CD4-positive, alpha-beta T cell treated with Interferon gamma for 1 hour (primary cell): ENCODE data around the gene FUOM.
A peak's percentile ranks its signal among the peaks of the same experiment; 100 is the strongest.

Experiments
- DNase-seq: peaks from one replicate; pipeline ENCODE4 v3.0.0-alpha.2; 2020

The FUOM gene

GRCh38 chr10:133357285-133358161 is at the start of gene FUOM:
FUOM (minus strand) TSS chr10:133358019; CDS start chr10:133358007, 12 bp downstream.
- peak; percentile 79 for DNase-seq

GRCh38 chr10:133405844-133406527 is 48.2 kb upstream of the FUOM start:
- DNase-seq, result no peak

GRCh38 chr10:133405272-133405671 is 47.5 kb upstream of the FUOM start:
- DNase-seq, result no peak

GRCh38 chr10:133403784-133404183 is 46.0 kb upstream of the FUOM start:
- no peak for DNase-seq

GRCh38 chr10:133403359-133403758 is 45.5 kb upstream of the FUOM start:
- DNase-seq, result no peak

- DNase-seq, result no peak
These were observed 44.3 kb upstream of the FUOM start for GRCh38 chr10:133401981-133402725.

- no peak for DNase-seq
These were observed 43.7 kb upstream of the FUOM start for GRCh38 chr10:133401500-133401899.

GRCh38 chr10:133400624-133401424 is 43.0 kb upstream of the FUOM start:
- no peak for DNase-seq

GRCh38 chr10:133399123-133399601 is 41.3 kb upstream of the FUOM start:
- DNase-seq, result no peak

GRCh38 chr10:133397938-133398337 is 40.1 kb upstream of the FUOM start:
- DNase-seq, result no peak

GRCh38 chr10:133396035-133396624 is 38.3 kb upstream of the FUOM start:
- no peak for DNase-seq

GRCh38 chr10:133394801-133395221 is 37.0 kb upstream of the FUOM start:
- DNase-seq, result no peak

GRCh38 chr10:133394064-133394663 is 36.3 kb upstream of the FUOM start, which contains the start of gene MTG1:
MTG1 (plus strand) TSS chr10:133394157; CDS start chr10:133394221, 64 bp downstream.
- DNase-seq, result peak; percentile 91

- no peak for DNase-seq
These were observed 35.7 kb upstream of the FUOM start for GRCh38 chr10:133393401-133394063.

GRCh38 chr10:133391761-133392518 is 34.1 kb upstream of the FUOM start:
- no peak for DNase-seq

GRCh38 chr10:133391249-133391635 is 33.4 kb upstream of the FUOM start:
- DNase-seq, result no peak

GRCh38 chr10:133390597-133391248 is 32.9 kb upstream of the FUOM start:
- no peak for DNase-seq

- peak; percentile 66 for DNase-seq
These were observed 31.4 kb upstream of the FUOM start for GRCh38 chr10:133388973-133389818.
